Thyroid gland (tissue), 4 donors: ENCODE measurements around the gene OR52N1. TPM values are rescaled to one million over a fixed set of nuclear protein-coding genes. Genes with fewer than 3 reads are reported as not detected.

Experiments
- DNase-seq, 2 donors: peaks; one replicate each; pipeline ENCODE4 v3.0.0-alpha.2; 2019
- H3K27ac ChIP-seq, 3 donors: fragments of 200-600 bp; sonication (generic); 1 replicate in 2 of 3; 2 replicates in 1 of 3; pipeline ENCODE4 v1.5.1; 2016 to 2019; ENCODE audit warnings: mild to moderate bottlenecking in 1 of 3, moderate library complexity in 1 of 3
- H3K27me3 ChIP-seq: fragments of 200-600 bp; sonication (generic); one replicate; pipeline ENCODE4 v1.5.1; 2019
- H3K36me3 ChIP-seq, 2 donors: fragments of 200-600 bp; sonication (generic); one replicate each; pipeline ENCODE4 v1.5.1; 2016 to 2019
- H3K4me1 ChIP-seq, 2 donors: fragments of 200-600 bp; sonication (generic); one replicate each; pipeline ENCODE4 v1.5.1; 2017 to 2019
- H3K4me3 ChIP-seq, 3 donors: fragments of 200-600 bp; sonication (generic); replicated peaks in 1 of 3; 1 replicate in 2 of 3; 2 replicates in 1 of 3; pipeline ENCODE4 v1.5.1; 2016; ENCODE audit warnings: mild to moderate bottlenecking in 1 of 3
- H3K9me3 ChIP-seq: fragments of 200-600 bp; sonication (generic); one replicate; pipeline ENCODE4 v1.5.1; 2017
- CTCF ChIP-seq, 6 experiments: fragments of 200-600 bp in 3 of 6; fragments of 450-650 bp in 3 of 6; sonication (generic) in 3 of 6; IDR thresholded peaks; one replicate each; pipeline ENCODE4 v1.5.1; 2016 to 2019; ENCODE audit warnings: antibody characterized with exemption in 6 of 6, mild to moderate bottlenecking in 2 of 6, inconsistent platforms in 1 of 6, moderate library complexity in 1 of 6
- POLR2A ChIP-seq, 2 donors: fragments of 450-650 bp; IDR thresholded peaks; one replicate each; pipeline ENCODE4 v1.6.1; 2017; ENCODE audit warnings: antibody characterized with exemption in 2 of 2, mild to moderate bottlenecking in 2 of 2, moderate library complexity in 1 of 2
- intact Hi-C: fragments of 100-400 bp; cut with DNase I; formaldehyde crosslinking; loops from one replicate; pipeline ENCODE4 v1.15.1; 2023
- total RNA-seq, 4 donors: library from RNA; depleted of rRNA; stranded (reverse); fragments of >200 nt; gene quantifications; one replicate each; pipeline ENCODE4 v1.2.3, GENCODE V29; 2016

Gene OR52N1
- total RNA-seq, 4 donors from 2014 or later = not detected

GRCh38 chr11:5737091-5737490 is 54.0 kb downstream of the OR52N1 start:
- DNase-seq = no peak
- TF ChIP-seq CTCF (IDR thresholded peaks at IDR 0.05) (no peak), POLR2A (IDR thresholded peaks at IDR 0.05) (no peak)
- Histone ChIP-seq H3K4me3 (no peak overlapping the region), H3K27me3 (no peaks in the 10 kb centered on the region), H3K27ac (no peak overlapping the region), H3K36me3 (no peaks in the 10 kb centered on the region), H3K4me1 (no peaks in the 10 kb centered on the region), H3K9me3 (no peaks in the 10 kb centered on the region)
- intact Hi-C loops = no loop called here

Other genes starting within 250 kb of the OR52N1 start
- 1 to 10 TPM in 3 of 4 donors, under 1 TPM in 1; 0.78 to 2.8 (median 1.1) TPM for gene OR52H1, start 242.7 kb downstream of the OR52N1 start, total RNA-seq
- gene OR52B6, start 210.4 kb downstream of the OR52N1 start, total RNA-seq = not detected
- 1 to 10 TPM; 7.1 to 9.6 (median 9.2) TPM for gene TRIM6, start 194.6 kb downstream of the OR52N1 start, total RNA-seq
- gene TRIM34, start 166.3 kb downstream of the OR52N1 start, total RNA-seq = 10 to 100 TPM in 1 of 4 donors, 1 to 10 TPM in 3; 7.0 to 11.1 (median 7.6) TPM
- gene TRIM5, start 106.2 kb downstream of the OR52N1 start, total RNA-seq = 10 to 100 TPM; 20.8 to 61.5 (median 43.3) TPM
- 10 to 100 TPM; 20.1 to 45.0 (median 28.1) TPM for gene TRIM22, start 101.5 kb downstream of the OR52N1 start, total RNA-seq
- gene OR56B1, start 54.8 kb downstream of the OR52N1 start, total RNA-seq = not detected
- gene OR52N4, start 37.0 kb downstream of the OR52N1 start, total RNA-seq = under 1 TPM in 2 of 4 donors, not detected in 2; 0.45 to 0.83 TPM
- gene OR52N5, start 7.9 kb downstream of the OR52N1 start, total RNA-seq = not detected
- gene OR52N2, start 17.7 kb upstream of the OR52N1 start, total RNA-seq = not detected
- not detected for gene OR52E6, start 50.6 kb upstream of the OR52N1 start, total RNA-seq
- gene OR52E8, start 66.4 kb upstream of the OR52N1 start, total RNA-seq = not detected
- not detected for gene OR52E4, start 89.4 kb upstream of the OR52N1 start, total RNA-seq
- gene OR52E5, start 101.9 kb upstream of the OR52N1 start, total RNA-seq = not detected
- not detected for gene OR56A3, start 151.0 kb upstream of the OR52N1 start, total RNA-seq
- not detected for gene OR56A5, start 177.2 kb upstream of the OR52N1 start, total RNA-seq
- not detected for gene OR52L1, start 195.7 kb upstream of the OR52N1 start, total RNA-seq
- gene OR56A4, start 215.7 kb upstream of the OR52N1 start, total RNA-seq = not detected
- not detected for gene OR56A1, start 239.5 kb upstream of the OR52N1 start, total RNA-seq